DOHH2 (cell line): ENCODE results near the gene COL5A1.

ENCODE experiments used
- H3F3A ChIP-seq: fragments of 200-600 bp; sonication (generic), shearing (Covaris generic); 2 replicates; pipeline ENCODE4 v1.6.0; 2016; ENCODE audit warnings: antibody characterized with exemption, mild to moderate bottlenecking; ENCODE audit not compliant: control insufficient read depth, insufficient read depth
- H3K27ac ChIP-seq: fragments of 200-600 bp; sonication (generic); 2 replicates; pipeline ENCODE4 v1.5.1; 2014; ENCODE audit warnings: low read depth, mild to moderate bottlenecking, low read length, moderate library complexity
- H3K27me3 ChIP-seq: fragments of 200-600 bp; sonication (generic); 2 replicates; pipeline ENCODE4 v1.6.1; 2014; ENCODE audit warnings: mild to moderate bottlenecking, low read length, mixed read lengths; ENCODE audit not compliant: control insufficient read depth
- H3K36me3 ChIP-seq: fragments of 200-600 bp; sonication (generic); 2 replicates; pipeline ENCODE4 v1.6.1; 2014; ENCODE audit warnings: mild to moderate bottlenecking, low read length, moderate library complexity, mixed read lengths; ENCODE audit not compliant: control insufficient read depth
- H3K4me1 ChIP-seq: fragments of 200-600 bp; sonication (generic); 2 replicates; pipeline ENCODE4 v1.6.1; 2014; ENCODE audit warnings: mild to moderate bottlenecking, low read length, mixed read lengths; ENCODE audit not compliant: control insufficient read depth
- H3K4me2 ChIP-seq: fragments of 200-600 bp; sonication (generic); 2 replicates; pipeline ENCODE4 v1.6.0; 2014; ENCODE audit warnings: mild to moderate bottlenecking, low read length, moderate library complexity
- H3K4me3 ChIP-seq: fragments of 200-600 bp; sonication (generic); 2 replicates; pipeline ENCODE4 v1.5.1; 2014; ENCODE audit warnings: mild to moderate bottlenecking, low read length, mixed read lengths
- H3K79me2 ChIP-seq: fragments of 200-600 bp; sonication (generic); 2 replicates; pipeline ENCODE4 v1.6.1; 2014; ENCODE audit warnings: mild to moderate bottlenecking, low read length, mixed read lengths; ENCODE audit not compliant: control insufficient read depth
- H3K9me2 ChIP-seq: fragments of 200-600 bp; sonication (generic); replicated peaks from 2 replicates; pipeline ENCODE4 v1.6.1; 2014; ENCODE audit warnings: mild to moderate bottlenecking, low read length, mixed read lengths; ENCODE audit not compliant: control insufficient read depth
- H3K9me3 ChIP-seq: fragments of 200-600 bp; sonication (generic); 2 replicates; pipeline ENCODE4 v1.6.1; 2014; ENCODE audit warnings: antibody characterized with exemption, low read length, mixed read lengths; ENCODE audit not compliant: control insufficient read depth, insufficient read depth
- H4K20me1 ChIP-seq: fragments of 200-600 bp; sonication (generic); 2 replicates; pipeline ENCODE4 v1.6.0; 2014; ENCODE audit warnings: low read depth, mild to moderate bottlenecking, antibody characterized with exemption, low read length, moderate library complexity; ENCODE audit not compliant: control insufficient read depth, insufficient read depth
- CTCF ChIP-seq: fragments of 200-600 bp; sonication (generic); IDR thresholded peaks from one replicate; pipeline ENCODE4 v1.5.1; 2014; ENCODE audit warnings: antibody characterized with exemption, mild to moderate bottlenecking, low read depth, low read length; ENCODE audit not compliant: poor library complexity, severe bottlenecking
- EZH2phosphoT487 ChIP-seq: fragments of 200-600 bp; sonication (generic); IDR thresholded peaks from 2 replicates; pipeline ENCODE4 v1.6.1; 2017; ENCODE audit warnings: borderline replicate concordance, mild to moderate bottlenecking, antibody characterized with exemption, low read length, moderate library complexity, mixed read lengths

COL5A1 gene

GRCh38 chr9:134699343-134699740 lies 57.7 kb downstream of the COL5A1 start:
- H3K79me2 ChIP-seq, result no peaks in the 10 kb centered on the region
- no peaks in the 10 kb centered on the region for H3K4me1 ChIP-seq
- no peaks in the 10 kb centered on the region for H3K9me3 ChIP-seq
- no peak overlapping the region for H3K27ac ChIP-seq
- H3K4me2 ChIP-seq, result no peak overlapping the region
- no peaks in the 10 kb centered on the region for H3K27me3 ChIP-seq
- TF ChIP-seq CTCF (no peak), EZH2phosphoT487 (no peak)
- H3K4me3 ChIP-seq, result no peak overlapping the region
- no peaks in the 10 kb centered on the region for H3F3A ChIP-seq
- H3K36me3 ChIP-seq, result no peaks in the 10 kb centered on the region
- H4K20me1 ChIP-seq, result no peaks in the 10 kb centered on the region
- no peaks in the 10 kb centered on the region for H3K9me2 ChIP-seq

GRCh38 chr9:134700636-134701350 lies 59.2 kb downstream of the COL5A1 start:
- H3K9me3 ChIP-seq, result no peaks in the 10 kb centered on the region
- no peak overlapping the region for H3K4me2 ChIP-seq
- H3K36me3 ChIP-seq, result no peaks in the 10 kb centered on the region
- H3K27ac ChIP-seq, result no peak overlapping the region
- no peak overlapping the region for H3K4me3 ChIP-seq
- no peak for TF ChIP-seq CTCF
- no peak for TF ChIP-seq EZH2phosphoT487
- no peaks in the 10 kb centered on the region for H3F3A ChIP-seq
- no peaks in the 10 kb centered on the region for H4K20me1 ChIP-seq
- no peaks in the 10 kb centered on the region for H3K27me3 ChIP-seq
- H3K79me2 ChIP-seq, result no peaks in the 10 kb centered on the region
- H3K4me1 ChIP-seq, result no peaks in the 10 kb centered on the region
- no peaks in the 10 kb centered on the region for H3K9me2 ChIP-seq

GRCh38 chr9:134701581-134702259 lies 60.1 kb downstream of the COL5A1 start:
- H3K79me2 ChIP-seq, result no peaks in the 10 kb centered on the region
- no peak for TF ChIP-seq EZH2phosphoT487
- no peak for TF ChIP-seq CTCF
- H3K9me3 ChIP-seq, result no peaks in the 10 kb centered on the region
- H3K4me3 ChIP-seq, result no peak overlapping the region
- H3F3A ChIP-seq, result no peaks in the 10 kb centered on the region
- no peaks in the 10 kb centered on the region for H3K4me1 ChIP-seq
- H3K9me2 ChIP-seq, result no peaks in the 10 kb centered on the region
- H3K27ac ChIP-seq, result no peak overlapping the region
- no peaks in the 10 kb centered on the region for H3K27me3 ChIP-seq
- no peak overlapping the region for H3K4me2 ChIP-seq
- H4K20me1 ChIP-seq, result no peaks in the 10 kb centered on the region
- no peaks in the 10 kb centered on the region for H3K36me3 ChIP-seq
